Heart left ventricle (tissue), 13 donors: ENCODE results near the gene UBASH3A.

Experiments
- CTCF ChIP-seq, 12 donors: fragments of 200-600 bp; sonication (generic) in 4 of 12; IDR thresholded peaks; one replicate each; pipeline versions ENCODE4 v1.5.0 to v1.8.0; 2018 to 2022; ENCODE audit warnings: antibody characterized with exemption in 12 of 12, mild to moderate bottlenecking in 5 of 12
- POLR2A ChIP-seq, 2 donors: fragments of 450-650 bp; IDR thresholded peaks; one replicate each; pipeline ENCODE4 v1.6.1; 2017; ENCODE audit warnings: antibody characterized with exemption in 2 of 2, mild to moderate bottlenecking in 2 of 2, moderate library complexity in 2 of 2
- donor health status: ischemic (EF 13 %, LVEDD 7.1; RV severe dilation, severe dysfunction).
- donor health status: DM: no; HTN: yes; CAD: no.
- donor health status: DM: no; HTN: no; CAD: no.
- donor health status: ischemic (EF 25% LVEDD 6.9; RV normal size, moderate dysfunction).
- donor health status: ischemic (EF 25% LVEDD 5.7; RV mildly dilated, moderate dysfunction).
- donor health status: ischemic (EF 35%, LVEDD 5.7; RV mildly dilated, moderate dysfunction).
- donor health status: nonischemic (EF 11% LVEDD 7.7; RV severe dilation, severe dysfunction).
- donor health status: DM: yes; HTN: yes; CAD: no.
- donor health status: PGD.
- donor health status: ischemic (EF 29% LVEDD 5.4; RV normal size, mild dysfunction).
- donor health status: nonischemic (EF 23%, LVEDD 6.1; RV moderate dilation, normal function).

- TF ChIP-seq CTCF (IDR thresholded peaks at IDR 0.05), result no peak
- TF ChIP-seq POLR2A (IDR thresholded peaks at IDR 0.05), result no peak
These were observed 33.9 kb upstream of the UBASH3A start for GRCh38 chr21:42369821-42370220.
